ENCODE results near the gene CNTNAP2. TPM values are rescaled to one million over a fixed set of nuclear protein-coding genes. Genes with fewer than 3 reads are reported as not detected.
A peak's percentile ranks its signal among the peaks of the same experiment; 100 is the strongest.

The CNTNAP2 gene
- total and polyA plus RNA-seq, 9 of the 15 experiments (the other 6 are each of a cell fraction or from before 2014, with no cell fraction given): 0.04 to 0.62 (median 0.09) TPM; not detected in 4

DNA sequence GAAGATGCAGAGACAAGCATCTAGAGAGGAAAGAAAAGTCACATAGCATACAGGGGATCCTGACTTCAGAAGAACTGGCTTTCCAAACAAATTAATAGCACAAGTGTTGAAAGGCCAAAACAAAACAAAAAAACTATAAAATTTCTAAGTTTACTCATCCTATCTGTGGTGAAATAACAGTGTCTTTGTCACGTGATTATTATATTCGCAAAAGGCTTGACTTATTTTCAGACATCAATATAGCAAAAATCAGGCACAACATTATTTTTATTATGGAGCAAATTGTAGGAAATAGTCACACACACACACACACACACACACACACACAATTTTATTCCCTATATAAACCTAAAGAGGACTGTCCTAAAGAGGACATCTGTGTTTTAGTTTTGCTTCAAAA is 272.3 kb downstream of the CNTNAP2 start:
- FAIRE-seq: no peak

GRCh38 chr7:146393346-146393745 is 276.7 kb downstream of the CNTNAP2 start:
- in situ Hi-C loops (cut with MboI): no loop called here
- CTCF ChIA-PET (ENCODE audit: low intra/inter-chr PET ratio): no interaction called here
- intact Hi-C loops (cut with micrococcal nuclease): no loop called here
- Histone ChIP-seq H3K4me2 (ENCODE audit: insufficient read depth, low read length) (no peak overlapping the region), H3K9me1 (ENCODE audit: control insufficient read depth, insufficient read depth, low read length) (no peaks in the 10 kb centered on the region), H3K9ac (ENCODE audit: insufficient read depth in 1 of 2, low read depth in 2 of 2, low read length in 2 of 2) (no peak overlapping the region), H3K27ac (ENCODE audit: extremely low read depth, low read depth, low read length) (no peak overlapping the region), H3K4me1 (replicated peaks in 1 of 2; ENCODE audit: control insufficient read depth in 2 of 2, insufficient read depth in 2 of 2, low read length in 2 of 2) (no peaks in the 10 kb centered on the region), H3K79me2 (ENCODE audit: control insufficient read depth, insufficient read depth, low read length) (no peaks in the 10 kb centered on the region), H4K20me1 (replicated peaks; ENCODE audit: control insufficient read depth, insufficient read depth, low read length) (no peaks in the 10 kb centered on the region), H2AFZ (ENCODE audit: low read depth, low read length) (no peak overlapping the region), H3K4me3 (no peak overlapping the region), H3K9me3 (replicated peaks; ENCODE audit: control insufficient read depth, insufficient read depth, low read depth, low read length) (no peaks in the 10 kb centered on the region), H3K36me3 (ENCODE audit: control insufficient read depth, insufficient read depth, low read length) (no peaks in the 10 kb centered on the region), H3K27me3 (ENCODE audit: control insufficient read depth in 2 of 2, insufficient read depth in 2 of 2, low read length in 2 of 2) (no peaks in the 10 kb centered on the region)
- DNase-seq (ENCODE audit: extremely low read depth in 1 of 4, low spot score in 3 of 4) (no peak), FAIRE-seq (no peak), ATAC-seq (no peak)
- BruUV-seq (replicated peaks): no TSS peak
- POLR2A ChIA-PET: no interaction called here
- 6% methylated on average over 2 of the region's 2 CpGs for WGBS (ENCODE audit: insufficient coverage, low coverage, missing lambda C conversion rate)
- TF ChIP-seq ZNF764 (CRISPR knock-in tag; IDR thresholded peaks at IDR 0.05; ENCODE audit: low read depth): no peak
- TF ChIP-seq, protein P1, sequence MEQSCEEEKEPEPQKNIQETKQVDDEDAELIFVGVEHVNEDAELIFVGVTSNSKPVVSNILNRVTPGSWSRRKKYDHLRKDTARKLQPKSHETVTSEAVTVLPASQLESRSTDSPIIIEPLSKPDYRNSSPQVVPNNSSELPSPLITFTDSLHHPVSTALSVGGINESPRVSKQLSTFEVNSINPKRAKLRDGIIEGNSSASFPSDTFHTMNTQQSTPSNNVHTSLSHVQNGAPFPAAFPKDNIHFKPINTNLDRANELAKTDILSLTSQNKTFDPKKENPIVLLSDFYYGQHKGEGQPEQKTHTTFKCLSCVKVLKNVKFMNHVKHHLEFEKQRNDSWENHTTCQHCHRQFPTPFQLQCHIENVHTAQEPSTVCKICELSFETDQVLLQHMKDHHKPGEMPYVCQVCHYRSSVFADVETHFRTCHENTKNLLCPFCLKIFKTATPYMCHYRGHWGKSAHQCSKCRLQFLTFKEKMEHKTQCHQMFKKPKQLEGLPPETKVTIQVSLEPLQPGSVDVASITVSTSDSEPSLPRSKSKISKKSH (CRISPR knock-in tag; IDR thresholded peaks at IDR 0.05): no peak
- TF ChIP-seq, protein P2, sequence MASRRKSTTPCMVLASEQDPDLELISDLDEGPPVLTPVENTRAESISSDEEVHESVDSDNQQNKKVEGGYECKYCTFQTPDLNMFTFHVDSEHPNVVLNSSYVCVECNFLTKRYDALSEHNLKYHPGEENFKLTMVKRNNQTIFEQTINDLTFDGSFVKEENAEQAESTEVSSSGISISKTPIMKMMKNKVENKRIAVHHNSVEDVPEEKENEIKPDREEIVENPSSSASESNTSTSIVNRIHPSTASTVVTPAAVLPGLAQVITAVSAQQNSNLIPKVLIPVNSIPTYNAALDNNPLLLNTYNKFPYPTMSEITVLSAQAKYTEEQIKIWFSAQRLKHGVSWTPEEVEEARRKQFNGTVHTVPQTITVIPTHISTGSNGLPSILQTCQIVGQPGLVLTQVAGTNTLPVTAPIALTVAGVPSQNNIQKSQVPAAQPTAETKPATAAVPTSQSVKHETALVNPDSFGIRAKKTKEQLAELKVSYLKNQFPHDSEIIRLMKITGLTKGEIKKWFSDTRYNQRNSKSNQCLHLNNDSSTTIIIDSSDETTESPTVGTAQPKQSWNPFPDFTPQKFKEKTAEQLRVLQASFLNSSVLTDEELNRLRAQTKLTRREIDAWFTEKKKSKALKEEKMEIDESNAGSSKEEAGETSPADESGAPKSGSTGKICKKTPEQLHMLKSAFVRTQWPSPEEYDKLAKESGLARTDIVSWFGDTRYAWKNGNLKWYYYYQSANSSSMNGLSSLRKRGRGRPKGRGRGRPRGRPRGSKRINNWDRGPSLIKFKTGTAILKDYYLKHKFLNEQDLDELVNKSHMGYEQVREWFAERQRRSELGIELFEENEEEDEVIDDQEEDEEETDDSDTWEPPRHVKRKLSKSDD (conservative IDR thresholded peaks at IDR 0.05; ENCODE audit: low read length): no peak
- no peak for TF ChIP-seq ZSCAN32 (CRISPR knock-in tag; IDR thresholded peaks at IDR 0.05)
- no peak for TF ChIP-seq MAZ (CRISPR knock-in tag; conservative IDR thresholded peaks at IDR 0.05 in 1 of 2, IDR thresholded peaks at IDR 0.05 in 1 of 2)

More for the DNA sequence above, 272.3 kb downstream of the CNTNAP2 start:
- Histone ChIP-seq H3K36me3 (ENCODE audit: control insufficient read depth, insufficient read depth, low read length) (no peaks in the 10 kb centered on the region), H3K4me3 (no peak overlapping the region), H3K9me1 (ENCODE audit: control insufficient read depth, insufficient read depth, low read length) (no peaks in the 10 kb centered on the region), H3K27me3 (ENCODE audit: control insufficient read depth in 2 of 2, insufficient read depth in 2 of 2, low read length in 2 of 2) (no peaks in the 10 kb centered on the region), H3K4me2 (ENCODE audit: insufficient read depth, low read length) (no peak overlapping the region), H3K79me2 (ENCODE audit: control insufficient read depth, insufficient read depth, low read length) (no peaks in the 10 kb centered on the region), H2AFZ (ENCODE audit: low read depth, low read length) (no peak overlapping the region), H3K9ac (ENCODE audit: insufficient read depth in 1 of 2, low read depth in 2 of 2, low read length in 2 of 2) (no peak overlapping the region), H3K9me3 (replicated peaks; ENCODE audit: control insufficient read depth, insufficient read depth, low read depth, low read length) (no peaks in the 10 kb centered on the region), H3K4me1 (replicated peaks in 1 of 2; ENCODE audit: control insufficient read depth in 2 of 2, insufficient read depth in 2 of 2, low read length in 2 of 2) (no peaks in the 10 kb centered on the region), H4K20me1 (replicated peaks; ENCODE audit: control insufficient read depth, insufficient read depth, low read length) (no peaks in the 10 kb centered on the region), H3K27ac (ENCODE audit: extremely low read depth, low read depth, low read length) (no peak overlapping the region)
- in situ Hi-C loops (cut with MboI): no loop called here
- no TSS peak for BruUV-seq (replicated peaks)
- no peak for DNase-seq (ENCODE audit: extremely low read depth in 1 of 4, low spot score in 3 of 4)
- POLR2A ChIA-PET: no interaction called here
- no peak for ATAC-seq
- TF ChIP-seq, protein P3, sequence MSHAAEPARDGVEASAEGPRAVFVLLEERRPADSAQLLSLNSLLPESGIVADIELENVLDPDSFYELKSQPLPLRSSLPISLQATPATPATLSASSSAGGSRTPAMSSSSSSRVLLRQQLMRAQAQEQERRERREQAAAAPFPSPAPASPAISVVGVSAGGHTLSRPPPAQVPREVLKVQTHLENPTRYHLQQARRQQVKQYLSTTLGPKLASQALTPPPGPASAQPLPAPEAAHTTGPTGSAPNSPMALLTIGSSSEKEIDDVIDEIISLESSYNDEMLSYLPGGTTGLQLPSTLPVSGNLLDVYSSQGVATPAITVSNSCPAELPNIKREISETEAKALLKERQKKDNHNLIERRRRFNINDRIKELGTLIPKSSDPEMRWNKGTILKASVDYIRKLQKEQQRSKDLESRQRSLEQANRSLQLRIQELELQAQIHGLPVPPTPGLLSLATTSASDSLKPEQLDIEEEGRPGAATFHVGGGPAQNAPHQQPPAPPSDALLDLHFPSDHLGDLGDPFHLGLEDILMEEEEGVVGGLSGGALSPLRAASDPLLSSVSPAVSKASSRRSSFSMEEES (CRISPR knock-in tag; IDR thresholded peaks at IDR 0.05): peak; percentile 91
- TF ChIP-seq NFE2 (IDR thresholded peaks at IDR 0.05; ENCODE audit: low read depth): no peak
- 0% methylated on average over 2 of the region's 2 CpGs for WGBS (ENCODE audit: insufficient coverage, low coverage, missing lambda C conversion rate)
- CTCF ChIA-PET (ENCODE audit: low intra/inter-chr PET ratio): no interaction called here
- intact Hi-C loops (cut with micrococcal nuclease): no loop called here
